Endometrial microvascular endothelial cells (primary cell): ENCODE data around the gene HABP4. TPM values are rescaled to one million over a fixed set of nuclear protein-coding genes. Genes with fewer than 3 reads are reported as not detected.
"Not testable (repeated sequence)": the region's sequence is repeated elsewhere in the genome, so short reads cannot be mapped to it uniquely, and the experiment has no call there.

ENCODE experiments used
- in situ Hi-C: cut with HindIII; loops from 2 replicates; pipeline ENCODE4 v1.10.0; 2017; ENCODE audit warnings: low sequenced_read_pairs, low pct_unique_long_range_greater_than_20kb; ENCODE audit errors: inconsistent ontology term
- total RNA-seq: library from RNA; depleted of rRNA; stranded (reverse); fragments of >200 nt; gene quantifications from one replicate; pipeline ENCODE4 v1.2.3, GENCODE V29; 2015; ENCODE audit errors: inconsistent ontology term

Gene HABP4
- total RNA-seq, 1 donor from 2014 or later = 5.3 TPM

DNA sequence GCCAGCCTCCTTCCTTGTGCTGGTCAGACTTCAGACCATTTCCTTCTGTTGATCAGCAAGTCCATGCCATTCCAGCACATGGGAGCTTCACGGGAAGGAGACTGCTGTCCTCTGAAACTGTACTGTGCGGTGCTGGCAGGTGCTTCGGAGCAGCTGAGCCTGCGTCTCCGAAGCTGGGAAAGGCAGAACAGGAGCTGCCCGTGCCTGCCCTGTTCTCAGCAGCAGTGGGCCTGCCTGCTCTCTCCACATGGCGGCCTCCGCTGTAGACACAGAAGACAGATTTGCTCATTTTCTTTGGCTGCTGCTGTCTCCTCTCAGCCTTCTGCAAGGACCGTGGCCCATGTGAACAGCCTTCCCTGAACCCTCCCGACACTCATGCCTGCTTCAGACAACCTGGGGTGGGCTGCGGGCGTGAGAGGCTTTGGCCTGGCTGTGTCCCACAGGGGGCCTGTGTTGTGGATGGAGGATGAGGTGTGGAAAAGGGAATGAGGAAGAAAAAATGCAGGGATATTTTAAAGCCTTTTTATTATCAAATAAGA, 43.1 kb downstream of the HABP4 start:
- in situ Hi-C loops = no loop called here

DNA sequence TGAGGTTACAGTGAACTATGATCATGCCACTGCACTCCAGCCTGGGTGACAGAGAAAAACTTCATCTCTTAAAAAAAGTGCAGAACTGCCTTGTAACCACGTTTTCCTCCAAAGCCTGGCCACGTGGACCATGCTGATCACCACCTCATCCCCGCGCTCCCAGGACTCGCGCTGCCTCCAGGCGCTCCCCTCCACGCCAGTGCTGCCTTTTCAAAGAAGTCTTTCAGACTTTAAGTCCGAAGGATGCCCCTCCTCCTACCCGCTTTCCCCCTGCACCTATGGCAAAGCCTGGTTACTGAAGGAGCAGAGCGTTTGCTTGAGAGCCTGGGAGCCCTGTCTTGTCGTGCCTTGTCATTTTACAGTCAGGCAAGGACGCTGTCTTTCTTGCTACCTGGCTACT, 43.8 kb downstream of the HABP4 start:
- in situ Hi-C loops = no loop called here

DNA sequence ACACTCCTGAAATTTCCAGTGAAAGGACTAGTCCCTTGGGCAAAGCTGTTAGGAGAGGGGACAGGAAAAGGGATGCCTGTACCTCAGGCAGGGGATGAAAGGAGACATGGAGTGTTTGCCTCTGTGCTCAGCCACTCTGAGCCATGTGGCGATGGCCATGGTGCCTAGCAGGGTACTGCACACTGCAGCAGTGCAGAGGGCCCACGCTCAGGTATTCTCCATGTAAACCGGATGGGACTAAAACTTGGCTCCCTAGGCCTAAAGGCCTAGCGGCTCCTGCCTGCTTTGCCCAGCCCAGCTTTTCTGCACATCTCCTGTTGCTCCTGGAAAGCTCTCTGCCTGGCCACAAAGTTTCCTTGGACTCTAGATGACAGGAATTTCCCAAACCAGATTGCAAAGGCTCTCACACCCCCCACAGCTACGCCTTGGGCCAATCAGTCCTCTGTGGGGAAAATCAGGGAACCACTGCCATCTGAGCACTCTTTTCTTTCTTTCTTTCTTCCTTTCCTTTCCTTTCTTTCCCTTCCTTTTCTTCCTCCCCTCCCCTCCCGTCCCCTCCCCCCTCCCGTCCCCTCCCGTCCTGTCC, 44.3 kb downstream of the HABP4 start:
- in situ Hi-C loops = no loop called here

DNA sequence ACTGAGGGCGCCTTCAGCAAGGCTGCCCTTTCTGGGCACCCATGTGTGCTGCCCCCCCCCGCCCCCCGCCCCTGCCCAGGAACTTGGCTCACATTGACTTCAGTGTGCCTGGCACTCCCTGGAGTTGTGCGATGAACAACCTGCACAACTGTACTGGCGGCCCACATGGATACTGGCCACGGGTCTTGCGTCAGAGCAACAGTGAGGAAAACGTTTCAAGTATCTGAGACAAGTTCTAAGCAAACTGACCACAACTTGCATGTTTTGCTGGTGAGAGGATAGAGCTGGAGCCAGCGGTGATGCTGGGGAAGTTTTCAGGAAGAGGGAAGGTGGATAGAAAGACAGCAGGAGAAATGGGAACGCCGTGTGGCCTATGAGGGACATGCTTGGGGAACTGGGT, 45.4 kb downstream of the HABP4 start:
- in situ Hi-C loops = no loop called here

DNA sequence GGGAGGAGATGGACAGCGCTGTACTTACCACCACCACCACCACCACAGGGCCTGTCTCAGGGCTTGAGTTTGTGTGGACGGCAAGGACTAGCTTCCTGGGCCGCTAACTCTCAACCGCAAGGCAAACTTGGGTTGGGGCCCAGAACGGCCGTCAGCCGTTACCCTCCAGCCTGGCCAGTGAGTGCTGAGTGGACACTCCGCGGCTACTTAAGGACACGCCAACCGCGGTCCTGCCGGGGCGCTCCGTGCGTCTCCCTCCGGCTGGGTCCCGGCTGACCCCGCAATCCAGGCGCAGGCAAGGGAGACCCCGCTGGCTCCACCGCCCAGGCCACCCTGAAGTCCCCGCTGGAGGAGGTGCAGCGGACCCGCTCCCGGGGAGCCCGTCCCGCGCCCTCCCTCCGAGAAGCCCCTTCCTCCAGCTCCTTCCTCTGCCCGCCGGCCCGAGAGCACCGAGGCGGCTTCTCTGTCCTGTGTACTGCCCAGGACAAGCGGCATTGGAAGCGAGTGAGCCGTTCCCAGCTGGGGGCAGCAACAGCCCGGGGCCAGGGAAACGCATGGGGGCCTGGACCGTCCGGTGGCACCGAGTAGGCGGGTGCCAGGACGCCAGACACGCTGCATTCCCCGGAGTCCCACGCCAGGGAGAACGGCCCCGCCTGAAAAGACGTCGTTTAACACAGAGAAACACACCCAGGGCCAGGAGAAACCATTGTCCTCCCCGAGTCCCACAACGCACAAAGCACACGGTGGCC, 46.6 kb downstream of the HABP4 start:
- in situ Hi-C loops = no loop called here

DNA sequence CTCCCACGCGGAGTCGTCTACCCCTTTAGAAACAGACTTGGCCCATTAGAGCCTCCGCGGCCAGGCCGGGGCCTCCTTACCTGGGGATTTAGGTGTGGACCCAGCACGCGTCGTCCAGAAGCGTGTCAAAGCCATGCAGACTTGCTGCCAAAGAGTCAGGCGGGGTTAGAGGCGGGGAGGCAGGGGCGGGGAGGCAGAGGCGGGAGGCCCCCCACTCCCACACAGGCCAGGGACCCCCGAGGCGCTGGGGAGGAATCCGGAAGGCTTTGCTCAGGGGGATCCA, 47.1 kb downstream of the HABP4 start:
- in situ Hi-C loops = no loop called here

DNA sequence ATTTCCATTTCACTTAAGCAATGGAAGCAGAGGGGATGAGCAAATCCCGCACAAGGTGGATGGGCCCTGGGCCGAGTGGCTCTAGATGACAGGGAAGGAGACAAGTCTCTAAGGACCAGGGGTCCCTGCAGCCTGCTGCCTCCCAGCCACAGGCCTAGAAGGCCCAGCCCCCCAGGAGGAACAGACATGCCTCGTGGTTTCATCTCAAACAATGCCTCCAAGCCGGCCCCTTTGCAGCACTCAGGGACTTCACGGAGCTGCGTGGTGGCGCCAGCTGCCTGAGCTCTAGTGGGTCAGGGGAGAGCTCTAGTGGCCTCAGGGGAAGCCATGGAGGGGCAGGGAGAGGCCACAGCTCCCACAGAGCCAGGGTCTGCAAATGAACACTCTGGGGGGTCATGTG, 48.8 kb downstream of the HABP4 start:
- in situ Hi-C loops = no loop called here

DNA sequence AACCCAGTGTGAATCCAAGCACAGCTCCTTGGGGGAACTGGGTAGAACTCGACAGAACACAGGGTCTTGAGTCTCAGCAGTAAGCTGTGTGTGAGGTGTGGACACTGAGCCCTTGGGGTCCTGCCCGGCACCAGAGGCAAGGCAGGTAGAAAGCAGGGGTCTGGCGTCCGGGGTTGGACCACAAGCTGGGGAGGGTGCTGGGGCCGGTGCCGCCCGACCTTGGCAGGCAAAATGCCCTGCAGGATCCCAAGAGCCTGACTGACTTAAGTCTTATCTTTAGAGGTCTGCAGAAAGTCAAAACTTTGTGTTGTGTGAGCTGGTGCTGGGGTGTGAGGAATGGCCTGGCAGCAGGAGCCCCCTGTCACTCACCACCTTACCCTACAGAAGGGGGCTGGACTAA, 49.3 kb downstream of the HABP4 start:
- in situ Hi-C loops = no loop called here

DNA sequence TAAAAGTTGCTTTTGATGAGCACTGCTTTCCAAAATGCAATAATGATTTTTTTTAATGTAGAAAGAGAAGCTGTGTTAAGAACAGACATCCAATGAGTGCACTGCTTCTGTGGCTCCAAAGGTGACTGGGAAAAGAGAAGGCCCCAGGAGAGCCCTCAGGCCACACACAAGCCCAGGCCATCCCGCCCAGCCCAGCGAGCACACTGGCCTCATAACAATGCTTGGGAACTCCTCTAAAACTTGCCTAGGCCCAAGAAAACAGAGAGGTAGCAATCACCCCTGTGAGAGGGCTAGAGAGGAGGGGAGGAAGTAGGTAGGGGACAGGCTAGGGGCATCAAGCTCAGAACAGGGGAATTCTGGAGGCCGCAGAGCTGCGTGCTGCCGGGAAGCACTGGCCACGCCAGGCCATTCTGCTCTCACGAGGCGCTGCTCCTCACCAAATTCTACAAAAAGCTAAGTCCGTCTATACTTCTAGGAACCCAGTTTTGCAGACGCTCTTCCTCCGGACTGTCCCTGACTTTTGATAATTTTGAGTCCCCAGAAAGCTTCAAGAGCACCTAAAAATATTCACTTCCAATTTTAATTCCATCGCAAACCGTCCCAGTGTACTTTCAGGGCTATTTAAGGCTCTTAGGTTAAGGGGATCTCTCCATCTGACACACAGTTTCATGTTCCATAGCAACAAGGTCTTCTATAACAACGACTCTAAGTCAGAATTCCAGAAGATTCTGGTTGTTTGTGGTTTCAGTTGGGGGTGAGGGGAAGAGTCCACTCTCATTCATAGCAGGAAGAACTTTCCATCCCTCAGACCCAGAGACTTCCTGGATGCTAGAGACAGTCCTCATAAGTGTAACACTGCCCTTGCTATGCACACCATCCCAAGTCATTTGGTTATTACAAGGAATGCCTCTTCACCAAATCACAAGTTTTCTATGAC, 51.0 kb downstream of the HABP4 start:
- in situ Hi-C loops = no loop called here

DNA sequence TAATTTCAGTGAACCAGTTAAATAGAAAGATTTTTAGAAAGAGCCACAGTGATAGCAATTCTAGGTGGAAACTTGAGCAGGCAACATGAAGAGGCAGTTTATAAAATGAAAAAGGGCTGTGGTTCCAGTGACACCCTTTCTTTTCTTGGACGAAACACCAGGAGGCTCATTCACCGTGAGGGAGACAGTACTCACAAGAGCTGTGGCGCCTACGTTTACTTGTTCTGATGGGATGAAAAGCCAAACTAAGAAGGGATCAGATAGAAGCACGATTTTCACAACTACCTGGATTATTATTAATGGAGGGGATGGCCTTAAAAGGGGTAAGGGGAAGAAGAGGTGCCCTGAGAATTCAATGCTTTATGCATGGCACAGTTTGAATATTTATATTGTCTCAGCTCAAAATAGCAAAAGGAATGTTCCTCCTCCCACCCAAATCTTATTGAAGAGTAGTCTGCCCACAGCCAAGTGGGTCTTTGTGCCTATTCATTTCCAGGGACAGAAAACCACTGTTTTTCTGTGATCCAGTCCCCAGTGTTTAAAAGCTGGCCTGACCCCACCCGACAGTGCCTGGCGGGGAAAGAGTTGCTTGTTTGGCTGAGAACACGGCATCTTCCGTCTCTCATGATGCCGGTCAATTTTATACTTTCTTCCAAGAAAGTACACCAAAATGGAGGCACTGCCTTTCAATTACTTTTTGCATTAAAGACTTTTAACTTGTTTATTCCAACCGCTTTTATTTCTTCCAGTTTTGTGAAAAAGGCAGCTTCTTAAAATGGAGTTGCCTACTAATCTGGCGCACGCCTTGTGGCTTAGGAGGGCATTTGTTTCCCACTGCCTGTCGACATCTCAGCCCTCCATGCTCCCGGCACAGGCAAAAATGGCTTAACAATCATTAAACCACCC, 51.9 kb downstream of the HABP4 start:
- in situ Hi-C loops = no loop called here

DNA sequence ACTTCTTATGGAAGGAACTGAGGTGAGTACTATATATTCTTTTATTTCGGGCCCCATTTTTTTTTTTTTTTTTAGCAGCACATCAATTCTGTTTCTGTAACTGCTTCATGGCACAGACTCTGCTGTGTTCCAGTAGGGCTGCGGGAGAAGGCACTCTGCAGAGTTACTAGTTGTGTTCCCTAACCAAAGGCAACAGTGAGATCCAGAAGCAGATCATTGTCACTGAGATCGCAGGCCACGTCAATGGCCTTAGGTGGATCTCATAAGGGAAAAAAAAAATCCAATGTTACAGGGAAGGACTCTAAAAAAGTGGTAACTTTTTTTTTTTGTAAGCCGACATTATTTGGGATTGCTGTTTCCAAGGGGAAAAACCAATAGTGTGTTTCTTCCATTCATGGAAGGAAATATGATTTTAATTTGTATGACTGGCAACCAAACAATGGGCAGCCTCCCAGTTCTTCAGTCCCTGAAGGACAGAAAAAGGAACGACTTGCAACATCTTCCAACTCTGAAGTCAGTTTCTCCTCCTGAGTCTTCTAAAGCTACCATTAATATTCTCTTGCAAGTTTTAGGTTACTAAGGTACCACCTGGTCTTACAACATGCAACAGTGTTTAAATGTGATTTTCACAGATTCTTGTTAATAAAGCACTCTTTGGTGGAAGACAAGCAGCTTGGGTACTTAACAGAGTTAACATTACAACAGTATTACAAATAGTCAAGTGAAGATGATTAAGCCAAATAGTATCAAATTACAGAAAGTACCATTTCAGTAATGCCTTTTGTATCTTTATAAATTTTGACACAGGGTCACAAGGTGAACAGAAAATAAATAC, 52.8 kb downstream of the HABP4 start:
- in situ Hi-C loops = no loop called here

DNA sequence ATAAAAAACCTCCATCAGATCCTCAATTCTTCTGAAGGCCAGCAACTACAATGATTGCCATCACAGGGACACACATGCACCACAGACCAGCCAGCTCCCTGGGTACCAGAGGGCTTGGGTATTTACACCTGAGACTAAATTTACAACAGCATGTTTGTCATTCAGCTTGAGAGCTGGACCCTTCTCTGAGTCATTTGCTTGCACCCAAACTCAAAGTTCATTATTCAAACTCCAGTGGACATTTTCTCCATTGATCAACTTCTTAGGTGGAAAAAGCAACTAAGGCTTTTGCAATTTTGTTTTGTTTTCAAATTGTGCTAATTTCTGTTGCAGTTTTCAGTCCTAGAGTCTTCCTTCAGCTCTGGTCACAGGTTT, 53.4 kb downstream of the HABP4 start:
- in situ Hi-C loops = not testable (repeated sequence)

DNA sequence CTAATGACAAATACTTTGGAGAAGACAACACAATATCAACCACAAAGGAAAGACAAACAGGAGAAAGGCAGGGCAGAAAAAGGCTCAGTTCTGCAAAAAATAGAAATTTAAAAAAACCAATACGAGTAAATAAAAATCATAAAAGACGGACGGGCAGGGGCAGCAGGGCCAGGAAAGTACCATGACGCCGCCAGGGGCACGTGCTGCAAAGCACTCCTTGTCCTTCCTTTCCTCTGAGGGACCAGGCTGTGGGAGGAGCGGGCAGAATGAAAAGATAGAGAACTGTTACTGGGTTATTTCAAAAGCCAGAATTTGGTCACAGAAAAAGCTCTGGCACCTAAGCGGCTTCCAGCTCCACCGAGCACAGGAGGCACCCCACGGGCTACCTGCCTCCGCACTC, 53.9 kb downstream of the HABP4 start:
- in situ Hi-C loops = no loop called here

DNA sequence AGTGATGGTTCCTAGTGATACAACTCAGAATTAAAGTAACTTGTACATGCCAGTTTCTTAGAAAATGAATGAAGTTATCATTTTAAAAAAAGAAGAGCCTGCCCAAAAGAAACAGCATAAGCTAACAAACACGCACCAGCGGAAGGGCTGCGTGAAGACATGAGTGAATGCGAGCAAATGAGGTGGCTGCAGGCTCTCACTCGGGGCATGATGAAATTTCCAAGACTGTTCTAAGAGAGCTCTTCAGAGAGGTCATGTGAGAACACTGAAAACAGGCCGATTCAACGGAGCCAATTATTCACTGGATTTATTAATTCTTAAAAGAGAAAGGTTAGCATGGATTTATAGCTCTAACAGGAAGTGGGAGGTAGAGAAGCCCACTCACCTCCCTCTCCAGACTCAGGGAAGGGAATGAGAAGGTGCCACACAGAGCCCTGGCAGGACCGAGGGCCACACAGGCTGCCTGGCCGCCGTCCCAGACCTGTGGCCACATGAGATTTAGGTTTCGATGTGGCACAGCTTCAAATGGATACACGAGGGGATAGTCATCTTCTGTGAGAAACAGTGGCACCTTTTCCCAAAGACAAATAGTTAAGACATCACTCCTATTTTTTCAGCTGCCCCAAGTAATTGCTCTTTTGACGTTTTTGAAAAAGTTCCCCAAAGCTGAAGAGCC, 55.5 kb downstream of the HABP4 start:
- in situ Hi-C loops = no loop called here

DNA sequence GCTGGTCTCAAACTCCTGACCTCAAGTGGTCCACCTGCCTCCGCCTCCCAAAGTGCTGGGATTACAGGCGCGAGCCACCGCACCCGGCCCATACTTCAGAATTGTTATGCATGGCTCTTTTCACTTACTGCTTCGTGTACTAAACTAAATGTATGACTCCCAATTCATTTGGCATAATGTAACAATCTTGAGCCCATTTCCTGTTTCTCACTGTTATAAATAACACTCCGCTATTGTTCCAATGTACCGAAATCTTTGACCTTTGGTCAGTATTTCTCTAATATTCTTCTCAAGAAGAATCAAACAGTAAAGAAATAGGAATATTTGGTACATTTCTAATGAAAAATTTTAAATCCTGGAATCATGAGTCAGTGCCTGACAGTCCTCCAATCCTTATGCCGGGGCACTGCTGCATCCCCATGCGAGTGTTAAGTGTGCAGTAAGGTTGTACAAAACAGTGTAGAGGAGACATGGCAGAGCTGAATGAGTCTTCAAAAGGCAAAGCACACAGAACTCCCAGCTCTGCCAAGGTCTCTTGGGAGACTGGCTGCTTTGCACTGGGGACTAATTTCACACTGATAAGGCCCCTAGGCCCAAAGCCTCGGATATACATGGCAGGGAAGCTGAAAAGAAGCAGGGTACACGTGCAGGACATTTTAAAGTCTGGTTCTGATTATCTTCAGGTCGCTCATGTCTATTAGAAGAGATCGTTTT, 58.4 kb downstream of the HABP4 start:
- in situ Hi-C loops = no loop called here

DNA sequence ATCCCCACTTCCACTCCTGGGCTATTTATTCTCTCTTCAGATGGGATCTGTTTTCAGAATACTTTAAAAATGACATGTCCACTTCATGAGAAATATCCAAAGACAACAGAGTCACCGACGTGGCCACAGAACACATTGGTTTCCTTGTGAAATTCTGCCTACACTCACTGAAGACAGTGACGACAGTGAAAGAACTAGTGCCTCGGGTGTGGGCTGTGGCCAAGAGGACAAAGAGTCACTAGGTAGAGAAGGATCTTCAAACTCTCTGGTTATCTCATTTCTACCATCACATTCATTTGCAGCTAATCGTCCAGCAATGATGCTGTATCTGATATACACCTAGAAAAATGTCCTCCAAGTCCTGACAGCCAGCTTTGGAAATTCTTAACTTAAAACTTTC, 59.1 kb downstream of the HABP4 start:
- in situ Hi-C loops = no loop called here

DNA sequence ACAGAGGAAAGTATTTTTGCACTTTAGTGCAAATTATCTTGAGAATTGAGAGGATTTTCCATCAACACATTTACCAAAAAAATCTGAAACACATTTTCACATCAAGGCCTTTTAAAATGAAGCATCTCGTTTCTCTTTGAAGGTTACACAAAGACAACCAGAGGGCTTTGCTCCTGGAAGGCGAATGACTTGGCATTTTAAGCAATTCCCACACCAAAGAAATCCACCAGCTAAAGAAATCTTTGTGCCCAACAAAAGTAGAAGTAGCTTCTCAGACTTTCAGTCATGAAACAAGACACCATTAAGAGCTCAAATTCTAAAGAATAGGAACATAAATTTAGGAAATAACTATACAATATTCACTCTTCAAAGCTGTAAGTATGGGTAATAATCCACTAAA, 59.9 kb downstream of the HABP4 start:
- in situ Hi-C loops = no loop called here
